Uterus (tissue), 2 donors: ENCODE measurements around the gene USHBP1.

Experiments
- POLR2A ChIP-seq, 2 donors: fragments of 450-650 bp; IDR thresholded peaks; one replicate each; pipeline ENCODE4 v1.6.1; 2016; ENCODE audit warnings: antibody characterized with exemption in 2 of 2, mild to moderate bottlenecking in 1 of 2, moderate library complexity in 1 of 2
- TF ChIP-seq, protein P1 (sequence below), 4 experiments: fragments of 200-600 bp in 2 of 4; fragments of 450-650 bp in 2 of 4; sonication (generic) in 2 of 4; IDR thresholded peaks; one replicate each; pipeline ENCODE4 v1.5.1; 2016 to 2019; ENCODE audit warnings: antibody characterized with exemption in 4 of 4, mild to moderate bottlenecking in 2 of 4, moderate library complexity in 1 of 4

- TF ChIP-seq, protein P1, sequence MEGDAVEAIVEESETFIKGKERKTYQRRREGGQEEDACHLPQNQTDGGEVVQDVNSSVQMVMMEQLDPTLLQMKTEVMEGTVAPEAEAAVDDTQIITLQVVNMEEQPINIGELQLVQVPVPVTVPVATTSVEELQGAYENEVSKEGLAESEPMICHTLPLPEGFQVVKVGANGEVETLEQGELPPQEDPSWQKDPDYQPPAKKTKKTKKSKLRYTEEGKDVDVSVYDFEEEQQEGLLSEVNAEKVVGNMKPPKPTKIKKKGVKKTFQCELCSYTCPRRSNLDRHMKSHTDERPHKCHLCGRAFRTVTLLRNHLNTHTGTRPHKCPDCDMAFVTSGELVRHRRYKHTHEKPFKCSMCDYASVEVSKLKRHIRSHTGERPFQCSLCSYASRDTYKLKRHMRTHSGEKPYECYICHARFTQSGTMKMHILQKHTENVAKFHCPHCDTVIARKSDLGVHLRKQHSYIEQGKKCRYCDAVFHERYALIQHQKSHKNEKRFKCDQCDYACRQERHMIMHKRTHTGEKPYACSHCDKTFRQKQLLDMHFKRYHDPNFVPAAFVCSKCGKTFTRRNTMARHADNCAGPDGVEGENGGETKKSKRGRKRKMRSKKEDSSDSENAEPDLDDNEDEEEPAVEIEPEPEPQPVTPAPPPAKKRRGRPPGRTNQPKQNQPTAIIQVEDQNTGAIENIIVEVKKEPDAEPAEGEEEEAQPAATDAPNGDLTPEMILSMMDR (IDR thresholded peaks at IDR 0.05) = no peak
- TF ChIP-seq POLR2A (IDR thresholded peaks at IDR 0.05) = no peak
These were observed 9.4 kb downstream of the USHBP1 start for GRCh38 chr19:17255150-17255621.
